SW480 (cell line): ENCODE measurements around the gene MADD.
"Not testable (repeated sequence)": the region's sequence is repeated elsewhere in the genome, so short reads cannot be mapped to it uniquely, and the experiment has no call there.

Experiments used
- DNase-seq: peaks from one replicate; pipeline ENCODE4 v3.0.0-alpha.2; 2016; ENCODE audit warnings: low spot score

MADD gene

GRCh38 chr11:47325271-47326041, 55.5 kb downstream of the MADD start:
- DNase-seq: no peak

GRCh38 chr11:47326198-47326597, 56.3 kb downstream of the MADD start:
- no peak for DNase-seq

- no peak for DNase-seq
Observed at GRCh38 chr11:47327025-47327424, 57.1 kb downstream of the MADD start.

GRCh38 chr11:47327949-47328348, 58.0 kb downstream of the MADD start:
- no peak for DNase-seq

- no peak for DNase-seq
Observed at GRCh38 chr11:47328449-47329390, 58.8 kb downstream of the MADD start.

- DNase-seq: no peak
Observed at GRCh38 chr11:47329431-47329986, 59.6 kb downstream of the MADD start.

- DNase-seq: no peak
Observed at GRCh38 chr11:47329987-47330931, 60.3 kb downstream of the MADD start.

- DNase-seq: no peak
Observed at GRCh38 chr11:47331454-47332302, 61.7 kb downstream of the MADD start.

GRCh38 chr11:47332303-47332711, 62.4 kb downstream of the MADD start:
- DNase-seq: no peak

- DNase-seq: no peak
Observed at GRCh38 chr11:47332791-47333525, 63.0 kb downstream of the MADD start.

GRCh38 chr11:47333526-47333845, 63.6 kb downstream of the MADD start:
- no peak for DNase-seq

GRCh38 chr11:47333886-47334443, 64.0 kb downstream of the MADD start:
- DNase-seq: no peak

- DNase-seq: not testable (repeated sequence)
Observed at GRCh38 chr11:47334699-47335411, 64.9 kb downstream of the MADD start.

- DNase-seq: no peak
Observed at GRCh38 chr11:47335733-47336132, 65.8 kb downstream of the MADD start.

GRCh38 chr11:47336595-47336994, 66.7 kb downstream of the MADD start:
- DNase-seq: no peak

GRCh38 chr11:47337229-47337924, 67.4 kb downstream of the MADD start:
- peak; percentile 86 for DNase-seq

- no peak for DNase-seq
Observed at GRCh38 chr11:47338396-47339241, 68.7 kb downstream of the MADD start.

GRCh38 chr11:47340010-47340409, 70.1 kb downstream of the MADD start:
- DNase-seq: no peak
